Left renal cortex interstitium (tissue), 4 donors: ENCODE results near the gene NOD1. TPM values are rescaled to one million over a fixed set of nuclear protein-coding genes. Genes with fewer than 3 reads are reported as not detected.
"Not testable (repeated sequence)": the region's sequence is repeated elsewhere in the genome, so short reads cannot be mapped to it uniquely, and the experiment has no call there.

ENCODE experiments used
- DNase-seq, 4 donors: peaks; one replicate each; pipeline ENCODE4 v3.0.0-alpha.2; 2013; ENCODE audit warnings: low read depth in 4 of 4, low spot score in 2 of 4, missing footprints in 1 of 4
- polyA plus RNA-seq, 4 donors: library from polyadenylated mRNA; unstranded; fragments of 120-200 nt; gene quantifications; one replicate each; pipeline ENCODE4 v1.2.1, GENCODE V29; 2013; ENCODE audit not compliant: insufficient read length in 4 of 4

Gene NOD1
- polyA plus RNA-seq, 4 donors, result 6.4 to 12.1 (median 9.6) TPM

GRCh38 chr7:30423788-30424505 is 54.6 kb downstream of the NOD1 start:
- no peak for DNase-seq

DNA sequence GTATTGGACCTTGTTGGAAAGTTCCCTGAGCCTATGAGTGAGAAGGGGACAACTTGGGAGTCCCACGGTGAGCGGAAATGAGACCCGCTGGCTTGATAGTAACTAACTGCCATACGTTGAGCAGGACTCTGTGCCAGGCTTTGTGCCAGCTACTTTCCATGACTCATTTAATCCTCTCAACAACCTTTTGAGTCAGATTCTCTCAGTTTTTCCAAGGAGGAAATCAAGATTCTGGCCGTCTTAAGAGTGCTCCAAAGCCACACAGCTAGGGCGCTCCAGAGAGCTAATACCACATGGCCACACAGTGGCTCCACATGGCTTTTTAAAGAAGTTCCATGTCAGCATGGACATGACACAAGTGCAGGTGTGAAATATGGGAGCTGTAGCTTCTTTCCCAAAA is 55.7 kb downstream of the NOD1 start:
- DNase-seq, result no peak

DNA sequence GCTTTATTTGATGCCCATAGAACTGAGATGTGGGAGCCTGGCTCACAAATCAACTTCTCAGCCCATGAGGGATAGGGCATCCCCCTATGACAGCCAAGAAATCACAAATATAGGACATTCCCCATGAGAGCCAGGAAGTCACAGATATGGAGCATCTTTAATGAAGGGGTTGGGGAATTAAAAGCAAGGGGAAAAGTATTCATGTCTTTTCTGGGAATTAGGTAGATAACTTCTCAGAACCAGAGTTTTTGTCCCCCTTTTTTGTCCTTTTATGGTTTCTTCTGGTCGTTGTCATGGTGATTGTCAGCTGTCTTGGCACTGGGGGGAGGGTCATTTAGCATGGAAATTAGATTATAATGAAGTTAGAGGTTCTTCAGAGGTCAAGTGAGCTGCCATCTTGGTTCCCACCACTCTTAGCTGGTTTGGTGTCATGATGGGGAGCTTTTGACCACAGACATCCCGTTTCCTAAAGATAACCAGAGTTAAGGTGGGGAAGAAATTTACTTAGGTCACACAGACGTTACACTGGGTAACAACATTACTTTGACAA is 56.9 kb downstream of the NOD1 start:
- no peak for DNase-seq

DNA sequence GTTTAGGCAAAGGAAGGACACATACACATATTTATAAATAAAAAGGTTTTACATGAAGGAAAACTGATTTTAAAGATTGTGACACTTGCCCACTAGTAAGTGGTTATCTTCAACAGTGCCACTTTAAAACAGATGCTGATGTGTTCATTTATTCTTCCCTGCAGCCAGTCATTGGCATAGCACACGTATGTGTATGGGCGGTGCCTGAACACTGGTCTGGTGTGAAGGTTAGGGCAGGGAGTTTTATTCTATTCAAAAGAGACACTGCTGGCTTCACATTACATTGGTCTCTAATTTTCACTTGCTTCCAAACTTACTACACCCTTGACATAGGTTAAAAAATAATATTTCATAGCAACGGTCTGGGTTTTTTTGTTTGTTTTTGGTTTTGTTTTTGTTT is 57.9 kb downstream of the NOD1 start:
- no peak for DNase-seq

DNA sequence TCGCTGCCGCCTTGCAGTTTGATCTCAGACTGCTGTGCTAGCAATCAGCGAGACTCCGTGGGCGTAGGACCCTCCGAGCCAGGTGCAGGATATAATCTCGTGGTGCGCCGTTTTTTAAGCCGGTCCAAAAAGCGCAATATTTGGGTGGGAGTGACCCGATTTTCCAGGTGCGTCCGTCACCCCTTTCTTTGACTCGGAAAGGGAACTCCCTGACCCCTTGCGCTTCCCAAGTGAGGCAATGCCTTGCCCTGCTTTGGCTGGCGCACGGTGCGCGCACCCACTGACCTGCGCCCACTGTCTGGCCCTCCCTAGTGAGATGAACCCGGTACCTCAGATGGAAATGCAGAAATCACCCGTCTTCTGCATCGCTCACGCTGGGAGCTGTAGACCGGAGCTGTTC is 58.5 kb downstream of the NOD1 start:
- not testable (repeated sequence) for DNase-seq

GRCh38 chr7:30413864-30414263 is 64.7 kb downstream of the NOD1 start:
- DNase-seq, result no peak

- peak in 3 of 4 donors; percentile 35 to 48 (median 36) for DNase-seq
Measured at GRCh38 chr7:30412782-30413504, 65.6 kb downstream of the NOD1 start.

GRCh38 chr7:30411897-30412296 is 66.7 kb downstream of the NOD1 start:
- no peak for DNase-seq

GRCh38 chr7:30411173-30411572 is 67.4 kb downstream of the NOD1 start:
- DNase-seq, result no peak

DNA sequence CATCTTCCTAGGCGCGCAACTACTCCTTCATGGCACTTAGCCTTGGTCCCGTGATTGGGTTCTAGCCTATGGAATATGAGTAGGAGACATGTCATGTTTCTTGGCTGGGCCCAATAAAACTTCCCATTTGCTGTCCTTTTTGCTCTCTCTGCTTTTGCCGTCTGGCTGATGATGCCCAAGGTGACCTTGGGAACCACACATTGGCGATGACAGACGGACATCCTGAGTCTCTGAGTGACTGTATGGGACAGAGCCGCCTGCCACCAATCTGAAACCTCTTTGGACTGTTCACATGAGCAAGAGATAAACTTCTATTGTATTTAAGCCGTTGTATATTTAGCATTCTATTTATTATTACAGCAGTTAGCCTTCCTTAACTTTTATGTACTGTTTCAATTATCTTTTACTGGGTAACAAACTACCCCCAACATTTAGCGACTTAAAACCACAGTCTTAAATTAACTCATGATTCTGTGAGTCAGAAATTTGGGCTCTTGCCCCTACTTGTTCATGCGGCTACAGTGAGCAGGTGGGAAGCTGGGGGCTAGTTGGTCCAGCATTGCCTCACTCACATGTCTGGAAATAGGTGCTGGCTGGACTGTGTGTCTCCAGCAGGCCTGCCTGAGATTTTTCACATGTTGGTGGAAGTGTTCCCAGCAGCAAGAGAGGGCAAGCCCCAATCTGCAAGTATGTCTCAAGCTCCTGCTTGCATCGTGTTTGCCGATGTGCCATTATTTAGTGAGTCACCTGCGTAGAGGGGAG is 71.7 kb downstream of the NOD1 start:
- DNase-seq, result no peak

GRCh38 chr7:30405179-30405578 is 73.4 kb downstream of the NOD1 start:
- no peak for DNase-seq

- DNase-seq, result no peak
Measured at GRCh38 chr7:30403477-30403876, 75.1 kb downstream of the NOD1 start.

GRCh38 chr7:30396389-30396788 is 82.2 kb downstream of the NOD1 start:
- no peak for DNase-seq

GRCh38 chr7:30395676-30396075 is 82.9 kb downstream of the NOD1 start:
- DNase-seq, result no peak

- no peak for DNase-seq
Measured at GRCh38 chr7:30391806-30392205, 86.8 kb downstream of the NOD1 start.

GRCh38 chr7:30390736-30391636 is 87.6 kb downstream of the NOD1 start:
- DNase-seq, result no peak

- DNase-seq, result no peak
Measured at GRCh38 chr7:30389791-30390190, 88.8 kb downstream of the NOD1 start.

- no peak for DNase-seq
Measured at GRCh38 chr7:30382607-30383006, 96.0 kb downstream of the NOD1 start.

DNA sequence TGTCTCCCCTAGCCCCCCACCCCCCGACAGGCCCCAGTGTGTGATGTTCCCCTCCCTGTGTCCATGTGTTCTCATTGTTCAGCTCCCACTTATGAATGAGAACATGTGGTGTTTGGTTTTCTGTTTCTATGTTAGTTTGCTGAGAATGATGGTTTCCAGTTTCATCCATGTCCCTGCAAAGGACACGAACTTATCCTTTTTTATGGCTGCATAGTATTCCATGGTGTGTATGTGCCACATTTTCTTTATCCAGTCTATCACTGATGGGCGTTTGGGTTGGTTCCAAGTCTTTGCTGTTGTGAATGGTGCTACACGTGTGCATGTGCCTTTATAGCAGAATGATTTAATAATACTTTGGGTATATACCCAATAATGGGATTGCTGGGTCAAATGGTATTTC is 97.8 kb downstream of the NOD1 start:
- not testable (repeated sequence) for DNase-seq

DNA sequence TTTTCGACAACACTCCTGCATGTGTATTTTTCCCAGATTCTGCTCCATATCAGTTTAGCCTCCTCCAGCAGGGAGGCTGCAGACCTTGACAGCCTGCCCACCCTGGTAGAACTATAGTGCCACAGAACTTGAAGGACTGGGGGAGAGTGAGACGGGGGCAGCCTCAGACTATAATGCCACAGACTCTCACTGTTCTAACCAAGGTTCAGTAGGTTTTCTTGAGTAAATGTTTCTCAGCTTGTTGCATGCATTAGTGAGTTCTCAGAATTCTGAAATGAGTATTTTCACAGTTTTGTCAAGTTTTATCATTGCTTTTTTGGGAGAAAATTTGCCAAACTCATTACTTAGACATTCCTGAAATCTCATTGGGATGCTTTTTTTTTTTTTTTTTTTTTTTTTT is 98.3 kb downstream of the NOD1 start:
- DNase-seq, result no peak
